GM18511 (cell line): ENCODE results near the gene SRCIN1.

ENCODE experiments used
- ATAC-seq: cut with Tn5 transposase; IDR thresholded peaks from one replicate; pipeline ENCODE4 v1.9.1; 2021; ENCODE audit warnings: mild to moderate bottlenecking, moderate library complexity; ENCODE audit not compliant: unreplicated experiment

The SRCIN1 gene

DNA sequence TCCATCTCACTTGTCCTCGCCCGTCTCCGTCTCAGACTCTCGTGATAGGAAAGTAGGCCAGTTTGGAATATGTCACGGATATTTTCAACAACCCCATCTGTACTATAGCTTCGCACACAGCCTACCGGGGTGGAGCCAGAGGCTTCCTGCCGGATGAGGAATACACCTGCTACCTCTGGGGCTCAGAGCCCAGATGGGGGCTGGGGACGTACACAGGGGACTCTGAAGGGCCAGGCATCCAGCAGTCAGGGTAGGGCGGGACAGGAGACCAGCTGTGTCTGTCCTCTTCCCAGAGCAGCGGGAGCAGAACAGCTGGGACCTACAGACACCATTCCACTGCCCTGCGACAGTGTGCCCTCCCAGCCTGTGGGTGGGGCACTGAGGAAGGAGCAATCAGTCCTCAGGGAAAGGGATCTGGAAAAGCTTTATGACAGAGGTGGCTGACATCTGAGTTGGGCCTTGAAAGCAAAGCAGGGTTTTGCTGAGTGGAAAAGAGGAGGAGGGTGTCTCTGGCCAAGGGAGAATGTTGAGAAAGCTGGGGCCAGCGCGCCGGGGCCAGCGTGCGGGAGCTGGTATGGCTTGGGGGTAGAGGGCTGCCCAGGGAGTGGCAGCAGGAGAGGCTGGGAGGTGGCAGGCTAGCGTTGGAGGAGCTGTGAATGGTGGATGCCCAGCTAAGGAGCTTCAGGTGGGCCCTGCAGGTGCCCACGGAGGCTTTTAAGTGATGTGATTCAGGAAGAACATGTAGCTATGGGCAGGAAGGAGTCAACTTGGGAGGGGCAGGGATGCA lies 11.5 kb upstream of the SRCIN1 start:
- no peak for ATAC-seq

- no peak for ATAC-seq
Observed at GRCh38 chr17:38616361-38616760, 10.6 kb upstream of the SRCIN1 start.

GRCh38 chr17:38613981-38614779 lies 8.4 kb upstream of the SRCIN1 start:
- no peak for ATAC-seq

DNA sequence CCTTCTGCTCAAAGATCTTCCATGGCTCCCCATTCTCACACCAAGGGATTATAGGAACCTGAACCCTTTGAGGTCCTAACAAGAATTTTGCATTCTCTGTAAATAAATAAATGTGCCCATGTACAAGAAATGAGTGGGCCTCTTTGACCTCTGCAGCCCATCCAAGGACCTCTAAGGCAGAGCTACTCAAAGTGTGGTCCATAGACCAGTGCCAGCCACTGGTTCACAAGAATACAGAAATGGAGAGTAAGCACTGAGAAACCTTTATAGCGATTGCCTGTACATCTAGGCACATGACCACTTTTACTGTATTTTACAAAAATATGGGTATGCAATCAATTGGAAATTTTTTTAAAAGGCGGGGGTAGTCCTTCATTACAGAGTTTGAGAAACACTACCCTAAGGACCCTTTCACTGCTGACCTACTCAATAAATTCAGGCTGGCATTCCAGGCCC lies 7.8 kb upstream of the SRCIN1 start:
- ATAC-seq, result no peak

DNA sequence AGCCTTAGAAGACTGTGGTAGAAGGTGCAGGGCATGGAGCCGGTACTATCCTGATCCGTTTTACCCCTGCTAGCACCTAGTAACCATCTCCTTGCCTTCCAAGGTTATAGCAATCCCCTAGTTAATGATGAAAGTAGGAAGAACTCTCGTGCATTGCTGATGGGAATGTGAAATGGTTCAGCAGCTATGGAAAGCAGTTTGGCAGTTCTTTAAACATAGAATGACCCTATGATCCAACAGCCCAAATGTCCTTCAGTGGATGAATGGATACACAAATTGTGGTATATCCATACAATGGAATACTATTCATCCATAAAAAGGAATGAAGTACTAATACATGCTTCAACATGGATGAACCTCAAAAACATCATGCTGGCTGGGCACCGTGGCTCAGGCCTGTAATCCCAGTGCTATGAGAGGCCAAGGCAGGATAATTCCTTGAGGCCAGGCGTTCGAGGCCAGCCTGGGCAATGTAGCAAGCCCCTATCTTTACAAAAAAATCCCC lies 6.2 kb upstream of the SRCIN1 start:
- no peak for ATAC-seq

GRCh38 chr17:38611070-38611786 lies 5.5 kb upstream of the SRCIN1 start:
- no peak for ATAC-seq

- ATAC-seq, result no peak
Observed at GRCh38 chr17:38609280-38610031, 3.7 kb upstream of the SRCIN1 start.

GRCh38 chr17:38608648-38609047 lies 2.9 kb upstream of the SRCIN1 start:
- ATAC-seq, result no peak

DNA sequence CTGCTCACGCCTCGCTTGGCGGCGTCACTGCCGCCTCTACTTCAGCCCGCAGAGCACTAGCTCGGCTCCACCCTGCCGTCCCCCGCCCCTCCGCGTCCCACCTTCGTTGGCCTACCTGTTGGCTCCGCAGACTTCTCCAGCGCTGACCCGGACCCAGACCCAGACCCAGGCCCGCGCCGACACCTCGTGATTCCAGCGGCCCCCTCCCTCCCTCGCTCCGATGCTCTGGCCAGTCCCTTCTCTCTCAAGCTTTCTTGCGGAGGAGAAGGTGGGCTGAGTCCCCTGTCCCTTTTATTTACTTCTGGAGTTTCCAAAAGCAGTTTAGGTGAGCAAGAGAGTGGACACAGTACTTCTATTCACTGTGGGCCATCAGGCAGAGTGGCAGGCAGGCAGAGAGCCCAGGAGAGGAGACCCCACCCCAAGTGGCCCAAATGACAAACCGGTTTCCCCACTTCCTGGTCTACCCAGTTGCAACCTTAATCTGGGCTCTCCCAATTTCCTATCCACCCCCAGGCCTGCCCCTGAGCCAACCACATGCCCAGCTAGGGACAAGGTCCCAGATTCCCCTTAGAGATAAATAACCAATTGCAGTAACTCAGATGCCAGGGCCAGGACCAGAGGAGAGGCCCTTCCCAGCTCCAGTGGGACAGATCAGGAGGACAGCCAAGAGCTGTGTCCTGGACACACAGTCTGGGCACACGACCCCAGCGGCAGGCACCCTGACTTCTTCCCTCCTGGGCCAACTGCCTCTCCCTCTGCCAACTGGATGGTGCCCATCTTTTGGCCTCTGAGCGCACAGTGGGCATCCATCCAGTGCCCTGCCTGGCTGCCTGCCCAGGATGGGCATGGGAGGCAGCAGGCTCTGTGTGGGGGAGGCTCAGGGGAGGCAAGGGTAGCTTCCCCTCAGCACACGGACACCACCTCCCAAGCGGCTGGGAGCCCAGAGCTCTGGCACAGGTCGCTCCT lies 1.2 kb upstream of the SRCIN1 start:
- ATAC-seq, result no peak

GRCh38 chr17:38605411-38605840 lies 326 bp downstream of the SRCIN1 start:
- ATAC-seq, result no peak

DNA sequence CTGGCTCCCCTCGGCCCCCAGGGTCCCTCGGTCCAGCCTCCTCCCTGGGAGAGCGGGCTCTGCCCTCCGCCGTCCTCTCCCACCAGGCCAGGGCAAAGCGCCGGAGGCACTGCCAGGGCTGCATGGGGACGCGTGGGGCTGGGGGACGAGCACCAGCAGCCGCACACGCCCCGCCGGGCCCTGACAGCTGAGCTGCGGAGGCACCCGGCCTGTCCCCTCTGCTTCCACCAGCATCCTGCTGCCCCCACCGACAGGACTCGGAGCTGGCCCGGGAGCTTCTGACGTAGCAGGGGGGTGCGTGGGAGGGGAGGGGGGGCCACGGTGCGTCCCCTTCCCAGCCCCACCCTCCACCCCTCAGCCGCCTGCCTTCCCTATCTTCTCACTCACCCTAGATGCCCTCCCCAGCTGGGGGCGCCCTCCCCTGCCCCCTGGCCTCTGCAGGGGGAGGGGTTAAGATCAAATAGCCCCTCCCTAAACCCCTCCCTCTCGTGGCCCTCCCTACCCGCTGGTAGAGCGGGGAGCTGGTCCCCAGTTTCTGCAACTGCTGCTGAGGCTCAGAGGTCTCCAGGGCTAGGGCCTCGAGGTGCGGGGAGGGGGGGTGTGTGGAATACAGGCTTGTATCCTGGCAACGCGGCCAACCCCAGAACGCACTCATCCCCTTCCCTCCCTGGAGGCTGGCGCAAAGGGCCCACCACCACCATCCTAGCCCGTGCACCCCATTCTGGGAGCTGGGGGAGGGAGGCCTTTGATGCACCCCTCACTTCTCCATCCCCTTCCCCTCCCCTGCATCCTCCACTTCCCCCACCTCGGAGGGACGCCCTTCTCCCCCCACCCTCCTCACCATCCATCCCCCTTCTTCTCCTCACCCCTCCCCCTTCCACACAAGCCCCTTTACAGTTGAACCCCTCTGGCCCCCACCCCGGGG lies 1.0 kb downstream of the SRCIN1 start:
- no peak for ATAC-seq

DNA sequence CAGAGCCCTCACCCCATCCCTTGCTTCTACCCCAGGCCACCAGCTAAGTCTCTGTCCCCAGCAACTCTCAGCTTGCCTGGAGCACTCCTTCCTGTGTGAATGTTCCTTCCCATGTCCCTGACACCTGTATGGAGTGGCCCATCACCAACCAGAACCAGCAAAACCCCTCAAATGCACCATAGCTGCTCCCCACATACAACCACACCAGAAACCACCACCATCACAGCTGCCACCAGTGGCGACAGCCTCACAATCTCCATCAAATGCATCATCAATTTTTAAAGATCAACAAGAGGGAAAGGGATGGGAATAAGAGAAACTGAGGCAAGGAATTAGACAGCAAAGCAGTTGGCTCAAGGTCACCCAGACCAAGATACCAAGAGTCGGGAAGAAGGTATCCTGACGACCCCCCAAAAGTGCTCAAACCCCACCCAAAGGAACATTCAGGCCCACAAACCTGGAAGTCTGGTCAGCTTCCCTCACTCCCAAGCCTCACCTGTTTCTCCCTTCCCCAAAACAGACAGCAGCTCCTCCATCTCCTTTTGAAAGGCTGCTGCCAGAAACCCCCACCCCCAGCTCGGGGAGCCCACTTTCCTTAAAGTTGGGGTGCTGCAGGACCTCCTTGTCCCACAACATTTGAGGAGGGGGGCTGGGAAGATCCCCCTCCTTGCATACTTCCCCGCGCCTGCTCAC lies 1.8 kb downstream of the SRCIN1 start:
- ATAC-seq, result no peak

- no peak for ATAC-seq
Observed at GRCh38 chr17:38602956-38603785, 2.6 kb downstream of the SRCIN1 start.

DNA sequence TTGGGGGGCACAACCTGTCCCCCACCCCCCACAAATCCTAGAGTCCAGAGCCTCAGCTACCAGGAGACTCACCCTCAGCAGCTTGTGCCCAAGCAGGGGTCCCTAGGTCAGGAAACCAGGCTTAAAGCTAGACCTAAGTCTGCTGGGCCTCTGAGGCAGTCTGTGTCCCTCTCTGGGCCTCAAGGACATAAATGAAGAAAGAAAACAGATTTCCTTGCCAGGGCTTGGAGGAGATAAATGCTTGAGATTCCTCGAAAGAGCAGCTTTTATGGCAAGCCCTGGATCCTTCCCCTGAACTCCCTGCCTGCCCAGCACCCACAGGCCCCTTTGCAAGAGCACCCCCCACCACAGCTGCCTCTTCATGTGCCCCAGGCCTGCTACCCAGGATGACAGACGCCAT lies 3.3 kb downstream of the SRCIN1 start:
- no peak for ATAC-seq

GRCh38 chr17:38601539-38602351 lies 4.0 kb downstream of the SRCIN1 start:
- no peak for ATAC-seq

DNA sequence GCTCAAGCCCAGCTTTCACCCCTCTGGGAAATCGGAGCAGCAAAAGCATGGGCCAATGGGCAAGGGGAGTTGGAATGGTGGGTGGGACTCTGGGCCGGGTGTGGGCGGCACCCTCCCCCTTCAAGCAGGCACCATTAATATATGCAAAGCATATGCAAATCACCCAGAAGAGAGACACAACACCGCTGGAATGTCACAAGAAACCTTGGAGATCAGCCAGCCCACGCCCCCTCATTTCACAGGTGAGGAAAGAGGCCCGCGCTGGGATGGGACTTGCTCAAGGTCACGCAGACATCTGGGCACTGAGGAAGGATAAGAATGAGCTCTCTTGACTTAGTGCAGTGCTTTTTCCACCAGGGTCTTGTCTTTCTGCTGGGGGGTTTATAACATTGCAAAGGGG lies 4.8 kb downstream of the SRCIN1 start:
- no peak for ATAC-seq
